NT2/D1 (cell line): ENCODE results near the gene PRSS38.

Experiments
- DNase-seq: peaks from one replicate; pipeline ENCODE4 v3.0.0-alpha.2; 2011; ENCODE audit warnings: low read depth, low spot score
- H3K27me3 ChIP-seq: 2 replicates; pipeline ENCODE4 v1.6.0; 2011; ENCODE audit warnings: mild to moderate bottlenecking; ENCODE audit not compliant: insufficient read length, insufficient read depth
- H3K36me3 ChIP-seq: 2 replicates; pipeline ENCODE4 v1.6.1; 2011; ENCODE audit warnings: mild to moderate bottlenecking, low read length, mixed read lengths; ENCODE audit not compliant: insufficient read depth, insufficient read length
- H3K4me1 ChIP-seq: 2 replicates; pipeline ENCODE4 v1.5.1; 2011; ENCODE audit not compliant: insufficient read depth, insufficient read length
- H3K4me3 ChIP-seq: 2 replicates; pipeline ENCODE4 v1.5.1; 2011; ENCODE audit warnings: low read depth; ENCODE audit not compliant: insufficient read length
- H3K9ac ChIP-seq: 2 replicates; pipeline ENCODE4 v1.6.0; 2011; ENCODE audit warnings: low read depth; ENCODE audit not compliant: insufficient read length
- H3K9me3 ChIP-seq: 2 replicates; pipeline ENCODE4 v1.5.1; 2011; ENCODE audit warnings: mild to moderate bottlenecking, low read length; ENCODE audit not compliant: insufficient read depth
- SUZ12 ChIP-seq: IDR thresholded peaks from 2 replicates; pipeline ENCODE4 v1.6.1; 2011; ENCODE audit not compliant: insufficient read length, insufficient read depth; ENCODE audit errors: extremely low read depth
- YY1 ChIP-seq: IDR thresholded peaks from 2 replicates; pipeline ENCODE4 v1.6.1; 2011; ENCODE audit not compliant: insufficient read length, insufficient read depth
- ZNF274 ChIP-seq: IDR thresholded peaks from 2 replicates; pipeline ENCODE4 v1.6.1; 2011; ENCODE audit warnings: mild to moderate bottlenecking, low read depth, low read length

Gene PRSS38

DNA sequence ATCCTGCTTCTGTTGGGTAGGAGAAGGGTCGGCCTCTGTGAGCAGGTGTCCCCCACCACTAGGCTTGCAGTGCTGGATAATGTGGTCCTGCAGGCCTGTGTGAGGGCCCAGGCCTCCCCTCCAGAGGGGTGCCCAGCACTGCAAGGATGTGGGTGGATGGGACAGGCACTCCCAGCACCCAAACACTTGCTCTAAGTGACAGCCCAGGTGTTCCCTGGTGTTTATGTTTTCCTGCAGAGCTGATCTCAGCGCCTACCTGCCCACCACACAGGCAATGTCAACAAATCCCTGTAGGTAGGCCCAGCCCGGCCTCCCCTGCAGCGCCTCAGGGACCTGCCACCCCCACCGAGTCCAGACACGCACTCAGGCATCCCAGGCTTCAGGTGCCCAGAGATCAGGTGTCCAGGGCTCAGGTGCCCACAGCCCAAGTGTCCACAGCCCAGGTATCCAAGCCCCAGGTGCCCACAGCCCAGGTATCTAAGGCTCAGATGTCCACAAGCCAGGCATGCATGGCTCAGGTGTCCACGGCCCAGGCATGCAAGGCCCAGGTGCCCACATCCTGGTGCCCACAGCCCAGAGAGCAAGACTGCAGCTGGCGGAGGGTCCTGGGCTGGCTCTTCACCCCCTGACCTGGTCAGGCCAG lies 73.0 kb downstream of the PRSS38 start:
- Histone ChIP-seq H3K27me3 (no peaks in the 10 kb centered on the region), H3K9me3 (no peaks in the 10 kb centered on the region), H3K36me3 (no peaks in the 10 kb centered on the region), H3K4me3 (no peak overlapping the region), H3K9ac (peak overlapping the region; percentile 43), H3K4me1 (peaks cover 41% of the 10 kb centered on the region)
- no peak for TF ChIP-seq YY1
- TF ChIP-seq SUZ12: no peak
- TF ChIP-seq ZNF274: no peak
- no peak for DNase-seq

DNA sequence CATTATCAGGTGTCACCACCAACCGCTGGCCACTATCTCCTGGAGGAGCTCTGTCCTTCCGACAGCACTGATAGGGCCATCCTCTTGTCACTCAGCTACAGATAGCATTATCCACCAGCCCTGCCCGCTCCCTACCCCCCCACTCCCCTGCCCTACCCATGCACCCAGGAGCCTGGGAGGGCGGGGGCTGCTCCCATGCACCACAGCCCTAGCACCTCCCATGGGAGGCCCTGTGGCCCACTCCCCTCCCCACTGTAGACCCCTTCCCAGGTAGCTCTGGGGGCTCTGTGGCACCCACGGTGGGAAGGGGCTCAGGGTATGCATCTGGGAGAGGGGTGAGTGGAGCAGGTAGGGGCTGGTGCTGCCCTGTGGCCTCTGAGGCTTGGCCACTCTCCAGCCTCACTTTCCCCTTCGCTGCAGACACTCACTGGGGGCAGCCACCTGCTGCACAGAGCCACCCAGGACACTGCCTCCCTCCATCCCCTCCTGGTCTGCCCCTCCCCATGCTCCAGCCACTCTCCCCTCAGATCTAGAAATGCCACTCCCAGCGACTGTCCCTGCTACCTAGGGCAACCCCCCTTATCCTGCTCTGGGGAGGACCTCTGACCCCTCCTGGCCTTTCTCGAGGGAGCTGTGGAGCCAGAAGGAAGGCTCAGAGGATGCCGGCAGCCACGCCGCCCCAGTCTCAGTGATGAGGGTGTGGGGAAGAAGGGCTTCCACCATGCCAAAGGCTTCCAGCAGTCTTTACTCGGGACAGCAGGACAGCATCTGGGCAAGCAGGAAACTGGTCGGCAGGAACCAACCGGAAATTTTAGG lies 73.8 kb downstream of the PRSS38 start:
- Histone ChIP-seq H3K9me3 (no peaks in the 10 kb centered on the region), H3K4me3 (no peak overlapping the region), H3K36me3 (no peaks in the 10 kb centered on the region), H3K4me1 (peaks cover 45% of the 10 kb centered on the region), H3K27me3 (no peaks in the 10 kb centered on the region), H3K9ac (no peak overlapping the region)
- DNase-seq: no peak
- TF ChIP-seq ZNF274 (no peak), YY1 (no peak), SUZ12 (no peak)

DNA sequence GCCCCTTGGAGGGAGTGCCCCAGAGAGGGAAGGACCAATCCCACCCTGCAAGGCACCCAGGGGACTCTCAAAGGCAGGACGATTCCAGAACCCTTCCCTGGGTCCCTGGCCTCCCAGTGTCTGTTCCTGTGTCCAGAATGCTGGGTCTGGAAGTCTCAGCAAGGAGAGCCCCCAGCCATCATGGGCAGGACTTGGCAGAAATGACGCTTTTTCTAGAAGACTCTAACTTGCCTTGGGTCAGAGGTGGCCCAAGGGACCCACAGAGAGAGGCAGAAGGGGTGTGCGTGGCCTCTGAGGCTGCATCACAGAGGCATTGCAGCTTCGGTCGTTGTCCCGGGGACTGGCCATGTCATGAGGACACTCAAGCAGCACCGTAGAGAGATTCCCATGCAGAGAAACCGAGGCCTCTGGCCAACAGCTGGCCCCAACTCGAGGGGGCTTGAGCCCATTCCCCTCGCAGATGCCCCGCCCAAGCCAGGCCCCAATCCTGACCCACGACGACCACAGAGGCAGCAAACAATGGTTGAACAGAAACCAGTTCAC lies 74.5 kb downstream of the PRSS38 start:
- H3K9me3 ChIP-seq: no peaks in the 10 kb centered on the region
- no peaks in the 10 kb centered on the region for H3K36me3 ChIP-seq
- no peak for TF ChIP-seq ZNF274
- H3K9ac ChIP-seq: no peak overlapping the region
- no peak for DNase-seq
- no peak overlapping the region for H3K4me3 ChIP-seq
- H3K4me1 ChIP-seq: peaks cover 42% of the 10 kb centered on the region
- H3K27me3 ChIP-seq: no peaks in the 10 kb centered on the region

DNA sequence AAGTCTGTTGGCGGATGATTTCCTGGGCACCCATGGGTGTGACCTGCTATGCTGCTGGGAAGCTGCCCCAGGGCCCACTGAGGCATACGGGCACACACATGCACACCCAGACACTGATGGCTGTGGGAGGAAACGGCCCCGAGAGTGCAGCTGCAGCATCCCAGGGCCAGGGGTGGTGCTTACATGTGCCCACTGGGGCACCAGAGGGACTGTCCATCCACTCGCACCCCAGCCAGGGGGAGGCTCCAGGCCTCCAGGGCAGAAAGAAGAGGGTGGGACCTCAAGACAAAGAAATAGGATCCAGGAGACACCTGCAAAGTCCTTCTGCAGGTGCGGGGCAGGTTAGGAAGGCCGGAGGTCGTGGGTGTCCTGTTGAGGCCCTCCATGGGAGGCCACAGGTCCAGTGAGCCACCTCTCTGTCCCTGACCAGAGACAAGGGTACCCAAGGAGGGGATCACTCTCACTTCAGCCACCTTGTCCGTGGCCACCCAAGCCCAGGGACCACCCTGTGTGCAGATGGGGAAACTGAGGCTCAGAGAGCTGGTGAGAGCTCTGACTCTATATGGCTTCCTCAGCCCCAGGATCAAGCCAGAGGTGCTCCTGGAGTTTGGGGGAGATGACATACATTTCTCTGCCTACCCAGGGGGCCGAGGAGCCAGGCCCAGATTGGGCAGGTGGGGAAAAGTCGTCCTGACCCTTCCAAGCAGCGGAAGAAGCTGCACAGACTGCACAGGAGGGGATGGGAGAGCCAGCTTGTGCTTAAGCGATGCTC lies 75.2 kb downstream of the PRSS38 start:
- no peak overlapping the region for H3K4me3 ChIP-seq
- no peak for DNase-seq
- TF ChIP-seq YY1 (no peak), ZNF274 (no peak), SUZ12 (no peak)
- no peaks in the 10 kb centered on the region for H3K27me3 ChIP-seq
- H3K36me3 ChIP-seq: no peaks in the 10 kb centered on the region
- H3K4me1 ChIP-seq: peaks cover 41% of the 10 kb centered on the region
- H3K9ac ChIP-seq: no peak overlapping the region
- H3K9me3 ChIP-seq: no peaks in the 10 kb centered on the region

DNA sequence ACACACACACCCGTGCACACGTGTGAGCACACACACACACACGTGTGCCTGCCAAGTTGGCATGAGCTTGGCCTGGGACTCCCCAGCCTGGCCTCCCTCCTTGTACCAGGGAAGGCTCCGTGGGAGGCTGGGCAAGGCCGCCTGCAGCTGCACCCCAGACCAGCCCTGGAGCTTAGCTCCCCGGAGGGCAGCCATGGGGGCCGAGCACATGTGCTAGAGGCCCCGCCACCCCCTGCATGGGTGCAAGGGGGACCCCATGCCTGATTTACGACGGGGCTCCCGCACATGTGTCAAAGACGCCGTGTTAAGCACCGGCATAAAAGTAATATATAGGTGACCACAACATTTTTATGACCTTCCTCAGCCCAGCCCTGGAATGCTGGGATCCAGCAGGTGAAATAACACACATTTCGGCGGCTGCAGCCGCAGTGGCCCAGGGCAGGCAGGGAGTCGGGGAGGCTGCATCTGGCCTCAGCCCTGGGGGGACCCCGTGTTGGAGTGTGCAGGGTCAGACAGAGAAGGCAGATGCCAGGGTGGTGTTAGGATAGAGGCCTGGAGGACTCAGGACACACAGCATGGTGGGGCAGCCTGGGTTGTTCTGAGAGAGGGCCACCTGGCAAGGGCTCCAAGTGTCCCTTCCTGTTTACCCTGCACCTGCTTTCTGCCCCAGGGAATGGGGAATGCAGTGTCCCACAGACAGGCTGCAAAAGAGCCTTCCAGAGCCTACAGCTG lies 75.9 kb downstream of the PRSS38 start:
- H3K9me3 ChIP-seq: no peaks in the 10 kb centered on the region
- no peak overlapping the region for H3K9ac ChIP-seq
- peaks cover 43% of the 10 kb centered on the region for H3K4me1 ChIP-seq
- H3K27me3 ChIP-seq: no peaks in the 10 kb centered on the region
- TF ChIP-seq SUZ12 (no peak), YY1 (no peak), ZNF274 (no peak)
- H3K4me3 ChIP-seq: no peak overlapping the region
- H3K36me3 ChIP-seq: no peaks in the 10 kb centered on the region
- DNase-seq: no peak

DNA sequence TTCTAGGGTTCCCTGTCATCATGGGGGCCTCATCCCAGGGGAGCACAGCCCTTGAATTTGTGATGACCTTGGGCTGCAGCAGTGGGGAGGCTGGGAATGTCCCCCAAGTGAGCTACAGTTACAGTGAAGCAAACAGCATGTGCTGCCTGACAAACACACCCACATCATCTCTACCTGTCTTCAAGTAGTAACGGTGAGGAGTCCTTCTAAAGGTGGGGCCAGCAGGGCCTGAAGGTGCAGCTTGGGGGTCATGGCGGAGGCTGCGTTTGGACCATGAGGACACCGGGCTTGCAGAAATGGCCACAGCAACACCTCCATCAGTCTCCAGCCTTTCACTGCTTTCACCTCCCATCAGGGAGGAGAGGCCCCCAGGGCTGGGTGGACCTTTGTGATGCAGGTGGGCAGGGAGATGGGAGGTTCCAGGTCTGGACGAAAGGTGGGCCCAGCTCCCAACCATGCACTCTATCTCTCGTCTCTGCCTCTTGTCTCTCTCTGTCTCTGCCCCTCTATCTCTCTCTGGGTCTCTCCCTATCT lies 76.5 kb downstream of the PRSS38 start:
- Histone ChIP-seq H3K36me3 (no peaks in the 10 kb centered on the region), H3K27me3 (no peaks in the 10 kb centered on the region), H3K9me3 (no peaks in the 10 kb centered on the region), H3K9ac (no peak overlapping the region), H3K4me1 (peaks cover 46% of the 10 kb centered on the region), H3K4me3 (no peak overlapping the region)
- DNase-seq: no peak
- TF ChIP-seq SUZ12 (no peak), ZNF274 (no peak), YY1 (no peak)
